Upper lobe of right lung (tissue), 1 donor: ENCODE results near the gene SREK1IP1. TPM values are rescaled to one million over a fixed set of nuclear protein-coding genes. Genes with fewer than 3 reads are reported as not detected.
A peak's percentile ranks its signal among the peaks of the same experiment; 100 is the strongest.

Experiments used
- ATAC-seq: fragments of 200-7000 bp; cut with Tn5 transposase; one replicate; pipeline ENCODE4 v1.9.1; 2020; ENCODE audit warnings: mild to moderate bottlenecking, moderate library complexity
- DNase-seq: peaks from one replicate; pipeline ENCODE4 v3.0.0-alpha.2; 2020
- H3K27ac ChIP-seq: fragments of 200-600 bp; one replicate; pipeline ENCODE4 v1.8.0; 2022
- H3K27me3 ChIP-seq: fragments of 200-600 bp; one replicate; pipeline ENCODE4 v1.8.0; 2022; ENCODE audit warnings: mild to moderate bottlenecking
- H3K36me3 ChIP-seq: fragments of 200-600 bp; one replicate; pipeline ENCODE4 v1.8.0; 2022
- H3K4me1 ChIP-seq: fragments of 200-600 bp; one replicate; pipeline ENCODE4 v1.8.0; 2022
- H3K4me3 ChIP-seq: fragments of 200-600 bp; one replicate; pipeline ENCODE4 v1.8.0; 2022; ENCODE audit warnings: mild to moderate bottlenecking
- H3K9me3 ChIP-seq: fragments of 200-600 bp; one replicate; pipeline ENCODE4 v1.8.0; 2022
- intact Hi-C: fragments of 100-400 bp; cut with DNase I; formaldehyde crosslinking; loops from one replicate; pipeline ENCODE4 v1.11.0; 2022
- total RNA-seq: library from RNA; stranded (reverse); fragmentation: NEBNext Ultra II Directional; extraction: Animal tissue kit (Norgen Biotek cat#: 25700); gene quantifications from one replicate; pipeline ENCODE4 v1.2.1, GENCODE V29; 2021
- TF ChIP-seq, protein P1 (sequence below): fragments of 200-600 bp; IDR thresholded peaks from one replicate; pipeline ENCODE4 v1.8.0; 2022; ENCODE audit warnings: antibody characterized with exemption
- donor health status: DM: no; HTN: yes; CAD: no; lungs with severe emphysema.

SREK1IP1 gene
- total RNA-seq, 1 donor from 2014 or later = 22.1 TPM

DNA sequence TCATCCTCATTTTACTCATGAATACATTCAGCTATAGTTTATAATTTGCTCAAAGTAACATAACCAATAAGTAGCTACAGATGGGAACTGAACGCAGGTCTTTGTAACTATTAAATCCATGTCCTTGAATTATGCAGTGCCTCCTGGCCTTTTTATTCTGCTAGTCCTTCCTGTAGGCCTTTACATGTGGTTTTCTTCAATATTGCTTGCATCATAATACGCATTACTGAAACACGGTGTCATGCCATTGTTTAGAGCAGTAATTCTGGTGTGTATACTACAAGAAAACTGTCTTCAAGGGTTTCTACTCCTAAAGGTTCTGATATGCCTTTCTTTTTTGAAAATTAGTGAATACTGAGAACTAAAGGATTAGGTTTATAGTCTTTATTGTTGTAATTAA is 21.0 kb upstream of the SREK1IP1 start:
- Histone ChIP-seq H3K27ac (no peak overlapping the region), H3K27me3 (no peaks in the 10 kb centered on the region), H3K4me3 (no peak overlapping the region), H3K9me3 (no peaks in the 10 kb centered on the region), H3K36me3 (peaks cover 11% of the 10 kb centered on the region), H3K4me1 (no peaks in the 10 kb centered on the region)
- DNase-seq = no peak
- ATAC-seq = no peak
- TF ChIP-seq, protein P1, sequence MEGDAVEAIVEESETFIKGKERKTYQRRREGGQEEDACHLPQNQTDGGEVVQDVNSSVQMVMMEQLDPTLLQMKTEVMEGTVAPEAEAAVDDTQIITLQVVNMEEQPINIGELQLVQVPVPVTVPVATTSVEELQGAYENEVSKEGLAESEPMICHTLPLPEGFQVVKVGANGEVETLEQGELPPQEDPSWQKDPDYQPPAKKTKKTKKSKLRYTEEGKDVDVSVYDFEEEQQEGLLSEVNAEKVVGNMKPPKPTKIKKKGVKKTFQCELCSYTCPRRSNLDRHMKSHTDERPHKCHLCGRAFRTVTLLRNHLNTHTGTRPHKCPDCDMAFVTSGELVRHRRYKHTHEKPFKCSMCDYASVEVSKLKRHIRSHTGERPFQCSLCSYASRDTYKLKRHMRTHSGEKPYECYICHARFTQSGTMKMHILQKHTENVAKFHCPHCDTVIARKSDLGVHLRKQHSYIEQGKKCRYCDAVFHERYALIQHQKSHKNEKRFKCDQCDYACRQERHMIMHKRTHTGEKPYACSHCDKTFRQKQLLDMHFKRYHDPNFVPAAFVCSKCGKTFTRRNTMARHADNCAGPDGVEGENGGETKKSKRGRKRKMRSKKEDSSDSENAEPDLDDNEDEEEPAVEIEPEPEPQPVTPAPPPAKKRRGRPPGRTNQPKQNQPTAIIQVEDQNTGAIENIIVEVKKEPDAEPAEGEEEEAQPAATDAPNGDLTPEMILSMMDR = no peak
- intact Hi-C loops = loop anchor here (10.0 kb wide), 1 partner anchor 155 kb away; no protein-coding TSS in a partner anchor

DNA sequence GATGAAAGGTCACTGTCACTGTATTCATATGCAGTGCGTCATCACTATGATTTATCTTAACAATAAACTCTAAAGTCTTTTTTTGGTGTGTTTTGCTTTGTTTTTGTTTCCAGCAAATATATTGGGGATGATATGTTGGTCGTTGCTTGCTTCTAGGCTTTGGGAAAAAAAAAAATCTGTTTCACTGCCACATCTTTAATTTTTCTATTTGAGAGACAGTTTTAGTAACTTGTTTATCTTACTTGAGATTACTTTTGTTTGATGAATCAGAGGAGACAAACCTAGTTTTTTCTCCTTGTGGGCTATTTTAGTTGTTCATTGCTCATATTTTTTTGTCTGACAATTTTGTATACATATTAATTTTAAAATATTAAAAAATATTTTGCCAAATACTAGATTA is 19.7 kb upstream of the SREK1IP1 start:
- no peak overlapping the region for H3K4me3 ChIP-seq
- TF ChIP-seq, protein P1 = no peak
- no peaks in the 10 kb centered on the region for H3K27me3 ChIP-seq
- no peaks in the 10 kb centered on the region for H3K4me1 ChIP-seq
- ATAC-seq = no peak
- intact Hi-C loops = loop anchor here (10.0 kb wide), 1 partner anchor 153 kb away; no protein-coding TSS in a partner anchor
- H3K9me3 ChIP-seq = no peaks in the 10 kb centered on the region
- H3K36me3 ChIP-seq = peaks cover 15% of the 10 kb centered on the region
- H3K27ac ChIP-seq = no peak overlapping the region
- no peak for DNase-seq

DNA sequence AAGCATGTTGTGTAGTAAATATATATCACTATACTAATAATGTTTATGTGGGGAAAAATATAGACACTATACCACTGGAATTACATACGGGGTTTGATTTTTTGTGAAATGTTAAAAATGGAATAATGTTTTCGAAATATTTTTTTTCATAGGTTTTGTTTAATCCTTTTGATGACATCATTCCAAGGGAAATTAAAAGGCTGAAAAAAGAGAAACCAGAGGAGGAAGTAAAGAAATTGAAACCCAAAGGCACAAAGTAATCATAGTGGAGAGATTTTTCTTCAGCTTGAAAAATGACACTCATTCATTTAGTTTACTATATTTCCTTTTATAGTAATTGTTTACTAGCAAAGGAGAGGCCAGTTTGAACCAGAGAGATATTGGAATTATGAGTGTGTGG is 17.9 kb upstream of the SREK1IP1 start:
- Histone ChIP-seq H3K4me1 (no peaks in the 10 kb centered on the region), H3K36me3 (peaks cover 15% of the 10 kb centered on the region), H3K4me3 (no peak overlapping the region), H3K9me3 (no peaks in the 10 kb centered on the region), H3K27ac (no peak overlapping the region), H3K27me3 (no peaks in the 10 kb centered on the region)
- ATAC-seq (no peak), DNase-seq (no peak)
- intact Hi-C loops = loop anchor here (10.0 kb wide), 1 partner anchor 152 kb away; no protein-coding TSS in a partner anchor
- TF ChIP-seq, protein P1 = no peak

DNA sequence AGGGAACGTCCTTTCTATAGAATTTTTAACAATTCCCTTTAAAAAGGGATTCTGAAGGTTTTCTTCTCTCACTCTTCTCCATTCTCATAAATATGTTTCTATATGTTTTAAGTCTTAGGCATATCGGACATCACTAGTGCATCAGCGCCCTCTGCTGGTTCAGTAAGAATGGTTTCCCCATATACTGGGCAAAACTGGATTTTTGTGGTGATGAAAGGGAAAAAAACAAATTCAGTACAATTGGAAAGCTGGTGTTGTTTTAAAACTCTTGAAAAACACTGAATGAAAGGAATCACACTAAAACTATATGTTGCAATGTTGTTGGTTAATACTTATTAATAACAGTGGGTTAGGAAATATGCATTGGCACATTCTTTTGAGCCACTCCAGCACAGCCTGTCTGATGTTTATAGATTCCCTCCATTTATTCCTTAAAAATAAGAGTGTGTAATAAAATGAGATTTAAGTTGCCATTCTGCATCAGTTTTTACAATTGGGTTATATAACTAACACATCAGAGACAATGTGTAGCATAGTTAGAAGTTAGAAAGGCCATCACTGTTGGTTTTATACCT is 16.0 kb upstream of the SREK1IP1 start:
- ATAC-seq = peak; percentile 84
- H3K9me3 ChIP-seq = no peaks in the 10 kb centered on the region
- no peaks in the 10 kb centered on the region for H3K4me1 ChIP-seq
- intact Hi-C loops = loop anchor here (10.0 kb wide), 1 partner anchor 150 kb away; no protein-coding TSS in a partner anchor
- peaks cover 15% of the 10 kb centered on the region for H3K36me3 ChIP-seq
- no peaks in the 10 kb centered on the region for H3K27me3 ChIP-seq
- no peak for DNase-seq
- H3K4me3 ChIP-seq = no peak overlapping the region
- TF ChIP-seq, protein P1 = peak; percentile 91
- H3K27ac ChIP-seq = no peak overlapping the region

DNA sequence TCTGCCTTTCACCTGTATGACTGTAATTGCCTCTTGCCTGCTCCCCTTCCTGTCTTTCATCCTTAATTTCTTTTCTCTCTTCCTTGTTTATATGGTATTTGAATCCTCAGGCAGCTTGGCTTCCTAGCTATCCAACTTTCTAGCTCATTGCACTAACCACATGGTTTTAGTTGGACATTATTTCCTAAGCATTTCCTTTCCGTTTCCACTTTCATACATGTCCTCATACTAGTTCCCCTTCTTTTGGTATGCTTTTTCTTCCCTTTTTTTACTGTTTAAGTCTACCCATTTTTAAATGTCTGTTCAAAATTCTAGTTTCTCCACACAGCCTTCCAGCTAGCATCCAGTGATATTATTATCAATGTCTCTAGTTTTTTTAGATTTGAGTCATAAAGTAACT is 6.8 kb upstream of the SREK1IP1 start:
- Histone ChIP-seq H3K4me1 (peaks cover 3% of the 10 kb centered on the region), H3K27ac (no peak overlapping the region), H3K36me3 (no peaks in the 10 kb centered on the region), H3K4me3 (no peak overlapping the region), H3K9me3 (no peaks in the 10 kb centered on the region), H3K27me3 (no peaks in the 10 kb centered on the region)
- intact Hi-C loops = no loop called here
- ATAC-seq = peak; percentile 57
- TF ChIP-seq, protein P1 = no peak
- no peak for DNase-seq
